CD4-positive, alpha-beta T cell treated with Interleukin-4 for 4 hours (primary cell): ENCODE results near the gene SYT13.
"Not testable (repeated sequence)": the region's sequence is repeated elsewhere in the genome, so short reads cannot be mapped to it uniquely, and the experiment has no call there.

ENCODE experiments used
- DNase-seq: peaks from one replicate; pipeline ENCODE4 v3.0.0-alpha.2; 2020

SYT13 gene

GRCh38 chr11:45270946-45271716 is 15.0 kb downstream of the SYT13 start:
- no peak for DNase-seq

- no peak for DNase-seq
Observed at GRCh38 chr11:45269678-45270077, 16.5 kb downstream of the SYT13 start.

GRCh38 chr11:45267652-45268299 is 18.4 kb downstream of the SYT13 start:
- no peak for DNase-seq

GRCh38 chr11:45267052-45267451 is 19.1 kb downstream of the SYT13 start:
- no peak for DNase-seq

- no peak for DNase-seq
Observed at GRCh38 chr11:45266676-45267020, 19.5 kb downstream of the SYT13 start.

GRCh38 chr11:45265969-45266675 is 20.0 kb downstream of the SYT13 start:
- no peak for DNase-seq

GRCh38 chr11:45264839-45265515 is 21.2 kb downstream of the SYT13 start:
- DNase-seq, result no peak

- DNase-seq, result no peak
Observed at GRCh38 chr11:45263773-45264172, 22.4 kb downstream of the SYT13 start.

GRCh38 chr11:45262900-45263299 is 23.2 kb downstream of the SYT13 start:
- no peak for DNase-seq

- DNase-seq, result no peak
Observed at GRCh38 chr11:45260071-45260470, 26.1 kb downstream of the SYT13 start.

GRCh38 chr11:45259592-45259991 is 26.5 kb downstream of the SYT13 start:
- no peak for DNase-seq

GRCh38 chr11:45258982-45259530 is 27.1 kb downstream of the SYT13 start:
- DNase-seq, result no peak

- no peak for DNase-seq
Observed at GRCh38 chr11:45254070-45254469, 32.1 kb downstream of the SYT13 start.

GRCh38 chr11:45253640-45254039 is 32.5 kb downstream of the SYT13 start:
- DNase-seq, result no peak

- no peak for DNase-seq
Observed at GRCh38 chr11:45252877-45253276, 33.3 kb downstream of the SYT13 start.

- DNase-seq, result no peak
Observed at GRCh38 chr11:45252134-45252856, 33.8 kb downstream of the SYT13 start.

- DNase-seq, result no peak
Observed at GRCh38 chr11:45250035-45250718, 36.0 kb downstream of the SYT13 start.

GRCh38 chr11:45249372-45249771 is 36.8 kb downstream of the SYT13 start:
- DNase-seq, result not testable (repeated sequence)

- no peak for DNase-seq
Observed at GRCh38 chr11:45248501-45249011, 37.6 kb downstream of the SYT13 start.

- DNase-seq, result no peak
Observed at GRCh38 chr11:45247433-45247832, 38.7 kb downstream of the SYT13 start.

GRCh38 chr11:45246241-45246640 is 39.9 kb downstream of the SYT13 start:
- no peak for DNase-seq
